ENCODE data around the gene GABBR1.
"Not testable (repeated sequence)": the region's sequence is repeated elsewhere in the genome, so short reads cannot be mapped to it uniquely, and the experiment has no call there.

Gene GABBR1

GRCh38 chr6:29671026-29671425 lies 38.0 kb upstream of the GABBR1 start:
- no peaks in the 10 kb centered on the region for H3K27me3 ChIP-seq (replicated peaks)
- in situ Hi-C loops (cut with HindIII; ENCODE audit: low pct_ligation_motif_present, low sequenced_read_pairs), result no loop called here
- no peaks in the 10 kb centered on the region for H3K36me3 ChIP-seq (replicated peaks)
- no peak for DNase-seq
- TF ChIP-seq CTCF (IDR thresholded peaks at IDR 0.05; ENCODE audit: low read depth, low read length, missing control alignments), result no peak
- H3K27ac ChIP-seq, result no peak overlapping the region
- no peak overlapping the region for H3K4me3 ChIP-seq (ENCODE audit: low read depth, low read length)

- no peak overlapping the region for H3K27ac ChIP-seq
- in situ Hi-C loops (cut with HindIII; ENCODE audit: low pct_ligation_motif_present, low sequenced_read_pairs), result no loop called here
- no peaks in the 10 kb centered on the region for H3K27me3 ChIP-seq (replicated peaks)
- H3K4me3 ChIP-seq (ENCODE audit: low read depth, low read length), result no peak overlapping the region
- H3K36me3 ChIP-seq (replicated peaks), result no peaks in the 10 kb centered on the region
- no peak for DNase-seq
- TF ChIP-seq CTCF (IDR thresholded peaks at IDR 0.05; ENCODE audit: low read depth, low read length, missing control alignments), result no peak
These were observed 34.2 kb upstream of the GABBR1 start for GRCh38 chr6:29667158-29667557.

- Histone ChIP-seq H3K4me3 (ENCODE audit: low read depth, low read length) (no peak overlapping the region), H3K27me3 (replicated peaks) (no peaks in the 10 kb centered on the region), H3K27ac (no peak overlapping the region), H3K36me3 (replicated peaks) (no peaks in the 10 kb centered on the region)
- TF ChIP-seq CTCF (IDR thresholded peaks at IDR 0.05; ENCODE audit: low read depth, low read length, missing control alignments), result no peak
- DNase-seq, result no peak
- in situ Hi-C loops (cut with HindIII; ENCODE audit: low pct_ligation_motif_present, low sequenced_read_pairs), result no loop called here
These were observed 33.8 kb upstream of the GABBR1 start for GRCh38 chr6:29666826-29667130.

GRCh38 chr6:29665942-29666825 lies 33.2 kb upstream of the GABBR1 start:
- Histone ChIP-seq H3K4me3 (ENCODE audit: low read depth, low read length) (no peak overlapping the region), H3K27me3 (replicated peaks) (no peaks in the 10 kb centered on the region), H3K27ac (no peak overlapping the region), H3K36me3 (replicated peaks) (no peaks in the 10 kb centered on the region)
- in situ Hi-C loops (cut with HindIII; ENCODE audit: low pct_ligation_motif_present, low sequenced_read_pairs), result no loop called here
- no peak for DNase-seq
- TF ChIP-seq CTCF (IDR thresholded peaks at IDR 0.05; ENCODE audit: low read depth, low read length, missing control alignments), result no peak

- DNase-seq, result no peak
- Histone ChIP-seq H3K4me3 (ENCODE audit: low read depth, low read length) (no peak overlapping the region), H3K36me3 (replicated peaks) (no peaks in the 10 kb centered on the region), H3K27me3 (replicated peaks) (no peaks in the 10 kb centered on the region), H3K27ac (no peak overlapping the region)
- in situ Hi-C loops (cut with HindIII; ENCODE audit: low pct_ligation_motif_present, low sequenced_read_pairs), result no loop called here
- no peak for TF ChIP-seq CTCF (IDR thresholded peaks at IDR 0.05; ENCODE audit: low read depth, low read length, missing control alignments)
These were observed 30.5 kb upstream of the GABBR1 start for GRCh38 chr6:29663300-29664042.

GRCh38 chr6:29661502-29662141 lies 28.6 kb upstream of the GABBR1 start:
- in situ Hi-C loops (cut with HindIII; ENCODE audit: low pct_ligation_motif_present, low sequenced_read_pairs); DNase-seq; H3K27me3 ChIP-seq (replicated peaks); H3K36me3 ChIP-seq (replicated peaks); H3K4me3 ChIP-seq (ENCODE audit: low read depth, low read length); H3K27ac ChIP-seq: not testable (repeated sequence)
